ENCODE results near the gene MOB3A. TPM values are rescaled to one million over a fixed set of nuclear protein-coding genes. Genes with fewer than 3 reads are reported as not detected.

Gene MOB3A
- total and polyA plus RNA-seq, 9 of the 15 experiments (the other 6 are each of a cell fraction or from before 2014, with no cell fraction given) = 1.1 to 24.1 (median 6.0) TPM

- TF ChIP-seq ZNF318 (IDR thresholded peaks at IDR 0.05; ENCODE audit: borderline replicate concordance in 1 of 2, low read depth in 1 of 2) (no peak; a peak in 1 of 4 replicates), REST (IDR thresholded peaks at IDR 0.05; ENCODE audit: borderline replicate concordance) (no peak), REST (CRISPR knock-in tag; IDR thresholded peaks at IDR 0.05; ENCODE audit: low read depth) (no peak; the same call in 1 of the 2 replicates), SNRNP70 (optimal IDR thresholded peaks at IDR 0.05; ENCODE audit: low read depth, low read length) (no peak), ZNF280B (CRISPR knock-in tag; IDR thresholded peaks at IDR 0.05) (no peak), ZNF431 (CRISPR knock-in tag; IDR thresholded peaks at IDR 0.05) (no peak), BDP1 (IDR thresholded peaks at IDR 0.05; ENCODE audit: insufficient read depth, insufficient read length) (no peak)
Measured at GRCh38 chr19:2059422-2060201, 36.5 kb downstream of the MOB3A start (continued).

Measured in K562 (cell line).